WTC11 (cell line): Measurements from ENCODE around the gene BCL11A.

Source experiments
- CBFB ChIP-seq: sonication (generic); formaldehyde crosslinking; IDR thresholded peaks from 2 replicates; pipeline ENCODE4 v1.8.1; 2022; ENCODE audit warnings: mild to moderate bottlenecking, low read depth, missing genetic modification reagents
- ELF4 ChIP-seq: sonication (generic); formaldehyde crosslinking; IDR thresholded peaks from 2 replicates; pipeline ENCODE4 v1.8.1; 2022; ENCODE audit warnings: low read depth, mild to moderate bottlenecking, moderate library complexity, missing genetic modification reagents
- FOXJ3 ChIP-seq: sonication (generic); formaldehyde crosslinking; IDR thresholded peaks from 2 replicates; pipeline ENCODE4 v1.9.0; 2021; ENCODE audit warnings: missing genetic modification reagents, mild to moderate bottlenecking, borderline replicate concordance
- IRF2 ChIP-seq: sonication (generic); formaldehyde crosslinking; IDR thresholded peaks from 2 replicates; pipeline ENCODE4 v1.8.0; 2022; ENCODE audit warnings: low read depth, missing genetic modification reagents, borderline replicate concordance
- NR2C2 ChIP-seq: sonication (generic); formaldehyde crosslinking; IDR thresholded peaks from 2 replicates; pipeline ENCODE4 v1.8.0; 2022; ENCODE audit warnings: mild to moderate bottlenecking, missing genetic modification reagents
- ZBTB43 ChIP-seq: sonication (generic); formaldehyde crosslinking; IDR thresholded peaks from 2 replicates; pipeline ENCODE4 v1.8.1; 2023; ENCODE audit warnings: mild to moderate bottlenecking, missing genetic modification reagents
- TF ChIP-seq, protein P1 (sequence below): sonication (generic); formaldehyde crosslinking; IDR thresholded peaks from 2 replicates; pipeline ENCODE4 v1.8.0; 2022; ENCODE audit warnings: mild to moderate bottlenecking, missing genetic modification reagents
- TF ChIP-seq, protein P2 (sequence below): fragments of 200-600 bp; IDR thresholded peaks from 2 replicates; pipeline ENCODE4 v1.8.0; 2022; ENCODE audit warnings: antibody characterized with exemption
- TF ChIP-seq, protein P3 (sequence below): fragments of 250-450 bp; sonication (Bioruptor Pico); IDR thresholded peaks from 2 replicates; pipeline ENCODE4 v1.9.0; 2021; ENCODE audit warnings: moderate library complexity, mild to moderate bottlenecking, inconsistent platforms, borderline replicate concordance
- TF ChIP-seq, protein P4 (sequence below): sonication (generic); formaldehyde crosslinking; IDR thresholded peaks from 2 replicates; pipeline ENCODE4 v1.8.1; 2023; ENCODE audit warnings: mild to moderate bottlenecking, missing genetic modification reagents, moderate library complexity
- TF ChIP-seq, protein P5 (sequence below): sonication (generic); formaldehyde crosslinking; IDR thresholded peaks from 2 replicates; pipeline ENCODE4 v1.8.1; 2022; ENCODE audit warnings: low read depth, missing genetic modification reagents, borderline replicate concordance

- TF ChIP-seq ZBTB43 = no peak
- TF ChIP-seq, protein P1, sequence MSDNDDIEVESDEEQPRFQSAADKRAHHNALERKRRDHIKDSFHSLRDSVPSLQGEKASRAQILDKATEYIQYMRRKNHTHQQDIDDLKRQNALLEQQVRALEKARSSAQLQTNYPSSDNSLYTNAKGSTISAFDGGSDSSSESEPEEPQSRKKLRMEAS (CRISPR knock-in tag) = no peak
- TF ChIP-seq, protein P2, sequence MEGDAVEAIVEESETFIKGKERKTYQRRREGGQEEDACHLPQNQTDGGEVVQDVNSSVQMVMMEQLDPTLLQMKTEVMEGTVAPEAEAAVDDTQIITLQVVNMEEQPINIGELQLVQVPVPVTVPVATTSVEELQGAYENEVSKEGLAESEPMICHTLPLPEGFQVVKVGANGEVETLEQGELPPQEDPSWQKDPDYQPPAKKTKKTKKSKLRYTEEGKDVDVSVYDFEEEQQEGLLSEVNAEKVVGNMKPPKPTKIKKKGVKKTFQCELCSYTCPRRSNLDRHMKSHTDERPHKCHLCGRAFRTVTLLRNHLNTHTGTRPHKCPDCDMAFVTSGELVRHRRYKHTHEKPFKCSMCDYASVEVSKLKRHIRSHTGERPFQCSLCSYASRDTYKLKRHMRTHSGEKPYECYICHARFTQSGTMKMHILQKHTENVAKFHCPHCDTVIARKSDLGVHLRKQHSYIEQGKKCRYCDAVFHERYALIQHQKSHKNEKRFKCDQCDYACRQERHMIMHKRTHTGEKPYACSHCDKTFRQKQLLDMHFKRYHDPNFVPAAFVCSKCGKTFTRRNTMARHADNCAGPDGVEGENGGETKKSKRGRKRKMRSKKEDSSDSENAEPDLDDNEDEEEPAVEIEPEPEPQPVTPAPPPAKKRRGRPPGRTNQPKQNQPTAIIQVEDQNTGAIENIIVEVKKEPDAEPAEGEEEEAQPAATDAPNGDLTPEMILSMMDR = no peak
- no peak for TF ChIP-seq FOXJ3
- TF ChIP-seq, protein P3, sequence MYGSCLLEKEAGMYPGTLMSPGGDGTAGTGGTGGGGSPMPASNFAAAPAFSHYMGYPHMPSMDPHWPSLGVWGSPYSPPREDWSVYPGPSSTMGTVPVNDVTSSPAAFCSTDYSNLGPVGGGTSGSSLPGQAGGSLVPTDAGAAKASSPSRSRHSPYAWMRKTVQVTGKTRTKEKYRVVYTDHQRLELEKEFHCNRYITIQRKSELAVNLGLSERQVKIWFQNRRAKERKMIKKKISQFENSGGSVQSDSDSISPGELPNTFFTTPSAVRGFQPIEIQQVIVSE = no peak
- no peak for TF ChIP-seq NR2C2 (CRISPR knock-in tag)
- TF ChIP-seq, protein P4, sequence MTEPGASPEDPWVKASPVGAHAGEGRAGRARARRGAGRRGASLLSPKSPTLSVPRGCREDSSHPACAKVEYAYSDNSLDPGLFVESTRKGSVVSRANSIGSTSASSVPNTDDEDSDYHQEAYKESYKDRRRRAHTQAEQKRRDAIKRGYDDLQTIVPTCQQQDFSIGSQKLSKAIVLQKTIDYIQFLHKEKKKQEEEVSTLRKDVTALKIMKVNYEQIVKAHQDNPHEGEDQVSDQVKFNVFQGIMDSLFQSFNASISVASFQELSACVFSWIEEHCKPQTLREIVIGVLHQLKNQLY (CRISPR knock-in tag) = no peak
- no peak for TF ChIP-seq IRF2
- TF ChIP-seq ELF4 (CRISPR knock-in tag) = no peak
- TF ChIP-seq, protein P5, sequence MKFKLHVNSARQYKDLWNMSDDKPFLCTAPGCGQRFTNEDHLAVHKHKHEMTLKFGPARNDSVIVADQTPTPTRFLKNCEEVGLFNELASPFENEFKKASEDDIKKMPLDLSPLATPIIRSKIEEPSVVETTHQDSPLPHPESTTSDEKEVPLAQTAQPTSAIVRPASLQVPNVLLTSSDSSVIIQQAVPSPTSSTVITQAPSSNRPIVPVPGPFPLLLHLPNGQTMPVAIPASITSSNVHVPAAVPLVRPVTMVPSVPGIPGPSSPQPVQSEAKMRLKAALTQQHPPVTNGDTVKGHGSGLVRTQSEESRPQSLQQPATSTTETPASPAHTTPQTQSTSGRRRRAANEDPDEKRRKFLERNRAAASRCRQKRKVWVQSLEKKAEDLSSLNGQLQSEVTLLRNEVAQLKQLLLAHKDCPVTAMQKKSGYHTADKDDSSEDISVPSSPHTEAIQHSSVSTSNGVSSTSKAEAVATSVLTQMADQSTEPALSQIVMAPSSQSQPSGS = no peak
- TF ChIP-seq CBFB (CRISPR knock-in tag) = no peak
Measured at GRCh38 chr2:60513191-60513590, 40.3 kb downstream of the BCL11A start.
